T-helper 1 cell treated with Interleukin-12 subunit alpha and Interleukin-12 subunit beta and Interleukin-4 antibody, amounts not matched to agents 30 ng/mL and 1 ng/mL, for 36 hours (primary cell): ENCODE measurements around the gene TOMM20. TPM values are rescaled to one million over a fixed set of nuclear protein-coding genes. Genes with fewer than 3 reads are reported as not detected.
"Not testable (repeated sequence)": the region's sequence is repeated elsewhere in the genome, so short reads cannot be mapped to it uniquely, and the experiment has no call there.

ENCODE experiments used
- intact Hi-C: fragments of 100-400 bp; cut with micrococcal nuclease; formaldehyde crosslinking; loops from one replicate; pipeline ENCODE4 v1.15.1; 2024
- total RNA-seq: library from RNA; stranded (reverse); gene quantifications from 2 replicates; pipeline ENCODE4 v1.2.3, GENCODE V29; 2022

TOMM20 gene
- total RNA-seq, 1 donor from 2014 or later = 83.9 TPM

DNA sequence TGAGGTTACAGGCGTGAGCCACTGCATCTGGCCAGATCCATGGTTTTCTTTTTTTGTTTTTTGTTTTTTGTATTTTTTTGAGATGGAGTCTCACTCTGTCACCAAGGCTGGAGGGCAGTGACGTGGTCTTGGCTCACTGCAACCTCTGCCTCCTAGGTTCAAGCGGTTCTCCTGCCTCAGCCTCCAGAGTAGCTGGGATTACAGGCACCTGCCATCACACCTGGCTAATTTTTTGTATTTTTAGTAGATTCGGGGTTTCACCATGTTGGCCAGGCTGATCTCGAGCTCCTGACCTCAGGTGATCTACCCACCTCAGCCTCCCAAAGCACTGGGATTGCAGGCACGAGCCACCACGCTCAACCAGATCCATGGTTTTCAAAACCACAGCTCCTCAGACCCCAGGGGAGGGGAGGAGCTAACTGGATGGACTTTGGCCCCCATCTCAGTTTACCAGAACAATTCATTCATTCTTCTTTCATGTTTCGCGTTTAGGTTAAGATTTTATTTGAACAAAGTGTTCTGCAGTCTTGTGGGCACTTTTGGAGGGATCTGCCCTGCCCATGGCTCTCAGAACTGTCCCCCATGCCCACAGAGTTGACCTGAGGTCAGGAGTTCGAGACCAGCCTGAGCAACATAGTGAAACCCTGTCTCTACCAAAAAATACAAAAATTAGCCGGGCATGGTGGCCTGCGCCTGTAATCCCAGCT, 43.1 kb downstream of the TOMM20 start:
- intact Hi-C loops = not testable (repeated sequence)

- intact Hi-C loops = loop anchor here (5.0 kb wide), 1 partner anchor 708 kb away; the partner anchor contains the start of gene COA6
Measured at GRCh38 chr1:235080788-235081187, 47.8 kb downstream of the TOMM20 start.

GRCh38 chr1:235080297-235080657, 48.4 kb downstream of the TOMM20 start:
- intact Hi-C loops = loop anchor here (5.0 kb wide), 1 partner anchor 708 kb away; the partner anchor contains the start of gene COA6

DNA sequence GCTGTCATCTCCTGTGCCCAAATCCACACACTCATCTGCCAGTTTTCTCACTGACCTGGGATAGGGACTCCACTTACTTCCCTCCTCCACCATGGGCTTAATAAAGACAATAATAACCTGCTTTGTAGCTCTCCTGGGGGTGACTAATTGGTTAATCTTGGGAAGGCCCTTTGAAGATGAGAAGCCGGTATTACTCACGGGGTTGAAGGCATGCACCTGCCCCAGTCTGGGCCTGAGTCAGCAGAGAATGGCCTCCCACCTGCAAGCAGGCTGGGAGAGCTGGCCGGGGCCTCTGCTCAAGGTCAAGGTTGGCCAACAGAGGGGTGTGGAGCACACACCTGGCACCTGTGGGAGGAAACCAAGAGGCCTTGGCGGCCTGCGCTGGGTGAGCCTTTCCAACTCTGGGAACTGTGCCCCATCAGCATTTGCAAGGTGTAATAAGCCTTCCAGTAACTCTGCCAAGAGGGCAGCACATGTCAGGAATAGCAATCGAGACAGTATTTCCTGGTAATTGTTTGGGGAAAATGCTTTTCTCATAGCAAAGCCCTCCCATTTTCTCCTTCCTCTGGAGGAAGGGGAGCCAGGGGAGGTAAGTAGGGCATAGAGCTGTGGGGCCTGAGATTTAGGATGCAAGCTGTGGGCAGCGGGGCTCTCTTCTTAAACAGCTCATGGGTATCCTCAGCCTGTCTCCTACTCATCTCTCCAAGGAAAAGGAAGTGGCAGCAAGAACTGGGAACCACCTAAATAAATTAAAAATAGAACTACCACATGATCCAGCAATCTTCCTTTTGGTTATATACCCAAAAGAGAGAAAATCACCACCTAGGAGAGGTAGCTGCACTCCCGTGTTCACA, 49.0 kb downstream of the TOMM20 start:
- intact Hi-C loops = loop anchor here (5.0 kb wide), 1 partner anchor 707 kb away; the partner anchor contains the start of gene COA6

DNA sequence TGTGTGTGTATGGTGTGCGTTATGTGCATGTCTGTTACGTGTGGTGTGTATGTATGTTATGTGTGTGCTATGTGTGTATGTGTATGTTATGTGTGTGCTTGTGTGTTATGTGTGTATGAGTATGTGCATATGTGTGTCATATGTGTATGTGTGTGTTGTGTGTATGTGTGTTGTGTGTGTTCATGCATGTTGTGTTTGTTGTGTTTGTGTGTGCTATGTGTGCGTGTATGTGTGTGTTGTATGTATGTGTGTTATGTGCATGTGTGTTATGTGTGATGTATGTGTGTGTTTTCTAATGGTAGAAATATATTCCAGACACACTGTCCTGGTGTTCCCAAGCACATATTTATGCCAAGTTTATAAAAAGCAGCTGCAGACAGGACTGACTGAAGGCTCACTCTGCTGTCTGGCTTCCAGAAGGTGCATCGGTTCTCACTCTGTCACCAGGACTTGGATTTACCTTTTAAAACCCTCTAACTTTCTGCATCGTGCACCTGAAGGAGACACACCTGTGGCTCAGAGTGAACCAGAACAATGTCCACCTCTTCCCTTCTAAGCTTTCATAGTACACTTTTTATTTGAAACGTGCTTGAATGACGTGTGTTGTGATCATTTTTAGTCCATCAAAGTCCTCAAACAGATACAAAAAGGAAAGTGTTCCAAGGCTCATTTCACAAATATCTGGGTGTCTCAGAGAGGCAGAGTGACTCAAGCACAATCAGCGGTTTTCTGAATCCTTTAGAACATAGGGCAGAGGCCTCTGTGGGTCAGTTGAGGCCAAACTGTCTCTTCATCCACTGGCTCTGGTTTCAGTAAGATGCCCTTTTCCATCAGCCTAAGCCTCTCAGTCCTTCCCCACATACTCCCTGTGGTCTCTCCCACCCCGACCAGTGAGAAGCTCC, 49.9 kb downstream of the TOMM20 start:
- intact Hi-C loops = no loop called here

DNA sequence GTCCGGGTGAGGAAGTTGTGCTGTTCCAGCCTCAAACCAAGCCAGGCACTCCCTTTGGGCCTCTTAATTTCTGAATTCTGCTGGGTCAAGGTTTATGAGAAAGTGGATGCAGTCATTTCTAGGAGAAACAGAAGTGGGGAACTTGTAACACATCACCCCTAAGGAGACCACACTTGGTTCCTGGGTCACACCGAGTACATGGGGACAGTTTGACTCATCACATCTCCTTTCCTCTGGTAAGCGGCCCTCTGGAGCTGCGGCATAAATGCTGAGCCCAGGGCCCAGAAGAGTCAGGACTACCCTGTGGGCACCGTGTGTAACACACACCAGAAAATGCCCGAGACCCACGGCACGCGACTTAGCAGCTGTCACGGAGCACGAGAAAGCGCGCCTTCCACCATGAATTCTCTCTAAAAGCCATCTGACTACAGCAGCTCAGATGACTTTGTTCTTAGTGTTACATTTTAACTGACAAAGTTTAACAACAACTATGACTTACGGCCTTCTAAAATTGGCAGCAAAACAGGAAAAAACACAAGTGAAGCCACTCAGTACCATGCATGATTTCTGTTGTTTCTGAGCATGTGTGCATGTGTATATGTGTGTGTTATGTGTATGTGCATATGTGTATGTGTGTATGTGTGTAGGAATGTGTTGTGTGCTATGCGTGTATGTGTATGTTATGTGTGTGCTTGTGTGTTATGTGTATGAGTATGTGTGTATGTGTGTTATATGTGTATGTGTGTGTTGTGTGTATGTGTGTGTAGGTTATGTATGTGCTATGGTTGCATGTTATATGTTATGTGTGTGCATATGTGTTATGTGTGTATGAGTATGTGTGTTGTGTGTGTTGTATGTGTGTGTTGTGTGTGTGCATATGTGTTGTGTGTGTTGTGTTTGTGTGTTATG, 50.8 kb downstream of the TOMM20 start:
- intact Hi-C loops = loop anchor here (1.0 kb wide), 2 partner anchors 67 to 115 kb away; no protein-coding TSS in a partner anchor

DNA sequence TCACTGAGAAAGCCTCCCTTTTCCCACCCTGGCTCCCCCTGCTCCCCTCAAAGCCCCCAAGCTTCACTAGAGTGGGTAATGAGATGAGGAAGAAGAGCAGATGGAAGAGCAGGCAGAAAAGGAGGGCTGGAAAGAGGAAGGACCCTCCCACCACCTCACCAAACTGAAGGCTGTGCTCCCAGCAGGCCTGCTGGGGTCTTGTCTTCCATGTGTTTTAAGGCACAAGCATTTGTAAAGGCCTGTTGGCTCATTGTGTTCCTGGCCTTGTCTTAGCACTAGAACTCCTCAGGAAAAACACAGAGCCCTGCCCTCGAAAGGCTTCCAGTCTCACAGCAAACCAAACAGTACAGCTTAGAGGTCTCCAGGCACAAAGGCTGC, 51.5 kb downstream of the TOMM20 start:
- intact Hi-C loops = loop anchor here (1.0 kb wide), 2 partner anchors 66 to 114 kb away; no protein-coding TSS in a partner anchor

DNA sequence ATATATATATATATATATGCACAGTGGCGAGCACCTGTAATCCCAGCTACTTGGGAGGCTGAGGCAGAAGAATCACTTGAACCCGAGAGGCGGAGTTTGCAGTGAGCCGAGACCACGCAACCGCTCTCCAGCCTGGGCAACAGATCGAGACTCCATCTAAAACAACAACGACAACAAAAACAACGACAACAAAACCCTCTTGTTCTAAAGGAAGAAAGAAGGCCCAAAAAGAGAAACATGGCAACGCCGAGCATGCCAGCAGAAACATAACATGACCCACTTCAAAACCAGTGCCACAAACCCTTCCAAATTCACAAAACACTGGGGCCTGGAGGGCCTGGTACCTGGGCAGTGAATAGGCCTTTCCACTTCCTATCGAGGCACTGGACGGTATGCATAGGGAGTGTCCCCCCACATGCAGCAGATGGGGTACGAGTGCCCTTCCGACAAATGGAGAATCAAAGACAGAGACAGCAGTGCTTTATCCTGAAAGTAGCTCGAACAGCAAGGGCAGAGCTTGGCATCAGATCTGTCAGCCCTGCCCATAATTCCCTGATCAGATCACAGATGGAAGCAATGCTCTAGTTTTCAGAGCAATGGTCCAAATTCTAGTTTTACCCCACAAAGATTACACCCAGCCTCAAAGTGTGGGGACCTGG, 52.0 kb downstream of the TOMM20 start:
- intact Hi-C loops = loop anchor here (1.0 kb wide), 2 partner anchors 65 to 113 kb away; no protein-coding TSS in a partner anchor

DNA sequence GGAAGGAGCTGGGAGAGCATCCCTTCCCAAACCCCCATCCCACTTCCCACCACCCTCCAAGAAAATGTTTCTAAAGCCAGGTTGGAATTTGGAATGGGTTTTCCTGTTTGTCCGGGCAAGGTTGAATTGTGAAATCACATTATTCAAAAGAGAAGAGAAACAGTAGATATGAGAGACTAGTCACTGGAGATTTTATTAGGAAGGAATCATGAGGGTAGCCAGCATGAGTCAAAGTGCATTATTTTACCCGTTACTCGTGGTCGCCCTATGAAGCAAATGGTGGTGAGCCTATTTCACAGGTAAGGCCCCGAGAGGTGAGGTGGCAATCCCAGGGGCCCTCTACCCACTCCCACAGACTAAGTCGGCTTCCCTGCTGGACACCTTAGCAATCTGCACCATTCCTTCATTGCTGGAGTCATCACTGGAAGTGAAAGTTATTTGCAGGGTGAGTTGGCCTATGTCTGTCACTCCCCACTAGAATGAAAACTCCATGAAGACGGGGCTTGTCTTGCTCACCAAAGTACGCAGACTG, 52.8 kb downstream of the TOMM20 start:
- intact Hi-C loops = loop anchor here (2.0 kb wide), 3 partner anchors 27 to 231 kb away; no protein-coding TSS in a partner anchor

DNA sequence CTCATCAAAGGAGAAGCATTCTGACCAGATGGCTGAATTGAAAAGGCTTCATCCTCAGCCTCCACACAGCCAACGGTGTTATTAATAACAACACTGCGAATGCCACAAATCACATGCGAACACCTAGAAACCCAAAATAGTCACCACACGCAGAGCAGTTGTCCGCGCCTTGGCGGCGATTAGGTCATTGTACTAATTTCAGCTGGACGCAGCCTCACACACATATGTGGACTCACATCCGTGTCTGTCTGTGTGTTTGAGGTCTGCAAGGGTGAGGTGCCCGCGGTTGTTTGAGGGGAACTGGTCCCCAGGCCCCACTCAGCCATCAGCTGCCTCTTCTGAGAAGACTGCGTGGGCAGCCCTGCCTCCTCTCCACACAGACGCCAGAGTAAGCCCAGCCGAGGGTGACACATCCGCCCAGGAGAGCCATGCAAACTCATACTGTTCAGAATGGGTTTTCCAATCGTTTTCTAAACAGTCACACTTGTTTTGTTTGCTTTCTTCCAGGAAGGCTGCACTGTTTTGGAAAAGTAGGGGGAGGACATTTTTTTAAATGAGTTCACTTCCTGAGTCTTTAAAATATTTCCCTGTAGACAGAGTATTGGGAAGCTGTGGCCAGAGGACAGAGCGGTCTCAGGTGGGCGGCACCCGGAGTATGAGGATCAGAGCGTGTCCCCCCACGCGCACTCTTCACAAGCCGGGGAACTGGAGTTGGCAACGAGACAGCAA, 53.4 kb downstream of the TOMM20 start:
- intact Hi-C loops = loop anchor here (2.0 kb wide), 3 partner anchors 26 to 230 kb away; no protein-coding TSS in a partner anchor

DNA sequence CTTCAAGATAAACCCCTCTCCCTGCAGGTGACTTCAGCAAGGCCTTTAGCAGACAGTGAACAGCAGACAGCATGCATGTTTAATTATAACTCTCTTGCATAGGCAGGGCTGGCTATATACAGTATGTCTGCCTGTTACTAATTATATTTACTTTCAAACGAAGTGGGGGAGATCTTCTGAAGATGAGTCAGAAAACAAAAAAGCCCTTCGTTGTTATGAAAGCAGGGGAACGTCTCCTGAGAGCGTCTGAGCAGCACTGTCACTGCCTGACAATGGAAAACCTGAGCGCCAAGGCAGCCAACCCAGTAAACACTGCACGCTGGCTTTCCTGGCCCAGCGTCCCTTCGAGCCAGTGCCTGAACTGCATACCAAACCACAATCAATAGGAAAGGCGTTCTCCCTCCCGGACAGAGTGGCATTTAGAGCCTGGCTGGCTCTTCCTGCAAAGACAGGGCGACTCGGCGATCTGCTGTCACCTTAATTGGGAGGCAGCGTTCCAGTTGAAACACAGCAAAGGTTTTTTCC, 54.1 kb downstream of the TOMM20 start:
- intact Hi-C loops = loop anchor here (2.0 kb wide), 3 partner anchors 26 to 230 kb away; no protein-coding TSS in a partner anchor

- intact Hi-C loops = loop anchor here (2.0 kb wide), 3 partner anchors 25 to 229 kb away; no protein-coding TSS in a partner anchor
Measured at GRCh38 chr1:235073968-235074522, 54.6 kb downstream of the TOMM20 start.

- intact Hi-C loops = no loop called here
Measured at GRCh38 chr1:235073331-235073967, 55.2 kb downstream of the TOMM20 start.

GRCh38 chr1:235072577-235072976, 56.1 kb downstream of the TOMM20 start:
- intact Hi-C loops = not testable (repeated sequence)

DNA sequence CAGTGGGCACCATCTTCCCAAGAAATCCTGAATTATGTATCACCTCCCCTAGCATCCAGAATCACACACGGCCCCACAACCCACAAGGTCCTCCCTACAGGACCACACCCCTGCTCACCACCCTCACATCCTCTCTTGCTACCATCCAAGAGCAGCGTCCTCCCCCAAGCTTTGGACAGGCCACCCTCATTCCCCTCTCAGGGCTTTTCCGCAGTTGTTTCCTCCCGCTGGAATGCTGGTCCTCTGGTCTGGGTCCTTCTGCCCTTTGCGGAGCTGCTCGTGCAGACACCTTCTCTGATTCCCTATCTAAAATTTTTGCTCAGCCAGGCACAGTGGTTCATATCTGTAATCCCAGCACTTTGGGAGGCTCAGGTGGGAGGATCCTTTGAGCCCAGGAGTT, 56.5 kb downstream of the TOMM20 start:
- intact Hi-C loops = no loop called here

- intact Hi-C loops = no loop called here
Measured at GRCh38 chr1:235070819-235071218, 57.8 kb downstream of the TOMM20 start.
